IMR-90 (cell line): Measurements from ENCODE around the gene PRKCA. TPM values are rescaled to one million over a fixed set of nuclear protein-coding genes. Genes with fewer than 3 reads are reported as not detected.

Experiments used
- ATAC-seq: fragments of 200-7000 bp; cut with Tn5 transposase; 2 replicates; pipeline ENCODE4 v1.9.1; 2020; ENCODE audit warnings: low read depth, mild to moderate bottlenecking, moderate library complexity
- BruUV-seq: library from RNA; stranded (reverse); fragments of 400-500 nt; replicated peaks from 2 replicates; lab custom pipeline; 2021; lab: Mats Ljungman, UMichigan
- CTCF ChIA-PET: fragments of 300-600 bp; formaldehyde crosslinking; extraction: SDS; loops from one replicate; lab custom pipeline; 2021; ENCODE audit warnings: antibody characterized with exemption; lab: Yijun Ruan, JAX
- POLR2A ChIA-PET: fragments of 300-600 bp; sonication (Branson Sonifier 250); formaldehyde crosslinking; loops from one replicate; lab custom pipeline; 2022; ENCODE audit warnings: antibody characterized with exemption; ENCODE audit not compliant: unreplicated experiment; lab: Charles Lee
- DNase-seq: peaks from one replicate; pipeline ENCODE4 v3.0.0; 2013
- H2AFZ ChIP-seq: replicated peaks from 2 replicates; pipeline ENCODE3; 2013; ENCODE audit warnings: low read length, mild to moderate bottlenecking; ENCODE audit not compliant: poor library complexity
- H2AK5ac ChIP-seq: 2 replicates; pipeline ENCODE4 v1.6.1; 2013; ENCODE audit warnings: low read depth, low read length, inconsistent platforms
- H2AK9ac ChIP-seq: replicated peaks from 2 replicates; pipeline ENCODE3; 2013; ENCODE audit warnings: mild to moderate bottlenecking, low read depth, low read length, moderate library complexity; ENCODE audit not compliant: poor library complexity
- H2BK120ac ChIP-seq: 2 replicates; pipeline ENCODE4 v1.6.1; 2013; ENCODE audit warnings: low read depth, low read length, inconsistent platforms
- H2BK15ac ChIP-seq: 3 replicates; pipeline ENCODE4 v1.6.1; 2013; ENCODE audit warnings: low read depth, low read length, inconsistent platforms
- H2BK20ac ChIP-seq: 2 replicates; pipeline ENCODE4 v1.6.1; 2013; ENCODE audit warnings: low read depth, mild to moderate bottlenecking, inconsistent platforms, low read length, moderate library complexity
- H2BK5ac ChIP-seq: 2 replicates; pipeline ENCODE4 v1.6.1; 2013; ENCODE audit warnings: mild to moderate bottlenecking, low read depth, low read length, inconsistent platforms; ENCODE audit not compliant: poor library complexity, severe bottlenecking
- H3K14ac ChIP-seq: replicated peaks from 2 replicates; pipeline ENCODE4 v1.6.1; 2013; ENCODE audit warnings: low read depth, low read length, inconsistent platforms
- H3K18ac ChIP-seq: 2 replicates; pipeline ENCODE4 v1.6.1; 2013; ENCODE audit warnings: low read depth, low read length, control low read depth
- H3K23ac ChIP-seq: 2 replicates; pipeline ENCODE4 v1.6.1; 2013; ENCODE audit warnings: low read depth, low read length, inconsistent platforms
- H3K27ac ChIP-seq: 2 replicates; pipeline ENCODE4 v1.5.1; 2013; ENCODE audit warnings: mild to moderate bottlenecking, control low read depth, low read length; ENCODE audit not compliant: insufficient read depth
- H3K27me3 ChIP-seq: 2 replicates; pipeline ENCODE4 v1.6.1; 2013; ENCODE audit warnings: low read length; ENCODE audit not compliant: control insufficient read depth, insufficient read depth
- H3K36me3 ChIP-seq: 2 replicates; pipeline ENCODE4 v1.6.1; 2013; ENCODE audit warnings: low read length, mixed read lengths; ENCODE audit not compliant: control insufficient read depth, insufficient read depth
- H3K4ac ChIP-seq: 2 replicates; pipeline ENCODE4 v1.6.1; 2013; ENCODE audit warnings: low read depth, low read length, inconsistent platforms
- H3K4me1 ChIP-seq: 2 replicates; pipeline ENCODE4 v1.6.1; 2013; ENCODE audit warnings: low read length, mixed read lengths; ENCODE audit not compliant: control insufficient read depth, insufficient read depth
- H3K4me2 ChIP-seq: 2 replicates; pipeline ENCODE4 v1.6.1; 2013; ENCODE audit warnings: low read depth, mild to moderate bottlenecking, control low read depth, low read length, moderate library complexity
- H3K4me3 ChIP-seq: 2 replicates; pipeline ENCODE4 v1.5.1; 2013; ENCODE audit warnings: low read depth, mild to moderate bottlenecking, control low read depth, low read length, moderate library complexity; ENCODE audit not compliant: insufficient read depth
- H3K56ac ChIP-seq: 2 replicates; pipeline ENCODE4 v1.6.1; 2013; ENCODE audit warnings: low read length, inconsistent platforms; ENCODE audit not compliant: insufficient read depth; ENCODE audit errors: extremely low read depth
- H3K79me1 ChIP-seq, 2 experiments: 2 replicates each; pipeline ENCODE4 v1.6.1; 2013; ENCODE audit warnings: low read length in 2 of 2, inconsistent platforms in 1 of 2, low read depth in 1 of 2
- H3K9ac ChIP-seq: 2 replicates; pipeline ENCODE4 v1.6.1; 2013; ENCODE audit warnings: low read depth, low read length, control low read depth
- H3K9me1 ChIP-seq: 2 replicates; pipeline ENCODE4 v1.6.1; 2013; ENCODE audit warnings: low read length, inconsistent platforms; ENCODE audit not compliant: insufficient read depth
- H3K9me3 ChIP-seq: 2 replicates; pipeline ENCODE4 v1.6.1; 2013; ENCODE audit warnings: low read length; ENCODE audit not compliant: control insufficient read depth, insufficient read depth
- H4K20me1 ChIP-seq: 2 replicates; pipeline ENCODE4 v1.6.1; 2013; ENCODE audit warnings: low read length, inconsistent platforms; ENCODE audit not compliant: insufficient read depth
- H4K5ac ChIP-seq: 2 replicates; pipeline ENCODE4 v1.6.1; 2013; ENCODE audit warnings: mild to moderate bottlenecking, low read depth, low read length, control low read depth
- H4K8ac ChIP-seq, 2 experiments: 2 replicates each; pipeline ENCODE4 v1.6.1; 2013; ENCODE audit warnings: low read depth in 2 of 2, low read length in 2 of 2, control low read depth in 1 of 2, inconsistent platforms in 1 of 2
- H4K91ac ChIP-seq: 2 replicates; pipeline ENCODE4 v1.6.1; 2013; ENCODE audit warnings: low read depth, low read length, inconsistent platforms; ENCODE audit not compliant: insufficient read depth
- MAFK ChIP-seq: IDR thresholded peaks from 2 replicates; pipeline ENCODE4 v1.6.1; 2012; ENCODE audit warnings: low read depth, low read length, improper control_type of control experiment
- POLR2A ChIP-seq: IDR thresholded peaks from 2 replicates; pipeline ENCODE4 v1.6.1; 2012; ENCODE audit warnings: mild to moderate bottlenecking, low read depth, low read length
- USF2 ChIP-seq: fragments of 150-350 bp; IDR thresholded peaks from 2 replicates; pipeline ENCODE4 v1.6.1; 2017; ENCODE audit warnings: mild to moderate bottlenecking, antibody characterized with exemption, low read length, low read depth
- WGBS, 2 experiments: methylation state at CpG; one replicate each; pipeline versions ENCODE4 v1.1.5 to v1.1.7; 2013; ENCODE audit warnings: missing lambda C conversion rate in 2 of 2; ENCODE audit not compliant: insufficient read length in 1 of 2; ENCODE audit errors: extremely low coverage in 2 of 2; 5-methylcytosine and 5-hydroxymethylcytosine counted together
- dilution Hi-C: fragments of 300-500 bp; cut with HindIII; formaldehyde crosslinking; loops from one replicate; pipeline ENCODE4 v1.14.3; 2018; ENCODE audit warnings: low sequenced_read_pairs; ENCODE audit not compliant: unreplicated experiment
- in situ Hi-C: fragments of 300-500 bp; cut with MboI; formaldehyde crosslinking; loops from 3 replicates; pipeline ENCODE4 v1.14.3; 2019; ENCODE audit warnings: low sequenced_read_pairs, inconsistent platforms, mixed read lengths
- intact Hi-C: fragments of 100-400 bp; cut with micrococcal nuclease; formaldehyde crosslinking; loops from 2 replicates; pipeline ENCODE4 v1.10.0; 2022
- polyA plus RNA-seq, 3 experiments: library from polyadenylated mRNA; depleted of rRNA; stranded (reverse); fragments of >200 nt; gene quantifications; 2 replicates each; pipeline ENCODE4 v1.2.3, GENCODE V29; 2012; ENCODE audit warnings: low replicate concordance in 1 of 3
- total RNA-seq: library from RNA; depleted of rRNA; stranded (reverse); fragments of >200 nt; gene quantifications from 2 replicates; pipeline ENCODE4 v1.2.3, GENCODE V29; 2012

PRKCA gene
- total and polyA plus RNA-seq, 2 of the 4 experiments (the other 2 are of a cell fraction), result 31.0 to 46.0 TPM

- intact Hi-C loops, result no loop called here
- in situ Hi-C loops, result no loop called here
- Histone ChIP-seq H3K18ac (no peak overlapping the region), H3K56ac (no peak overlapping the region), H4K8ac (no peak overlapping the region), H2AFZ (no peak overlapping the region), H2BK120ac (no peak overlapping the region), H3K4me3 (no peak overlapping the region), H3K27ac (no peak overlapping the region), H3K4me2 (no peak overlapping the region), H4K5ac (no peak overlapping the region), H3K9ac (no peak overlapping the region), H3K9me3 (no peaks in the 10 kb centered on the region), H2BK15ac (no peak overlapping the region), H2AK5ac (no peak overlapping the region), H2AK9ac (no peak overlapping the region), H3K9me1 (0 out of 2 replicates have a peak, but pooled peaks cover 4% of the 10 kb centered on the region), H4K20me1 (no peaks in the 10 kb centered on the region; the same call in 1 of the 2 replicates), H3K4ac (no peak overlapping the region), H2BK5ac (no peak overlapping the region), H3K23ac (no peak overlapping the region), H3K27me3 (no peaks in the 10 kb centered on the region), H3K36me3 (peaks cover 46% of the 10 kb centered on the region), H2BK20ac (no peak overlapping the region), H4K91ac (no peak overlapping the region), H3K14ac (no peak overlapping the region), H3K4me1 (no peaks in the 10 kb centered on the region), H3K79me1 (no peaks in the 10 kb centered on the region; a peak in 1 of 4 replicates)
- WGBS, 2 experiments, result no CpG with 5 or more reads among the region's 3 CpGs
- dilution Hi-C loops, result no loop called here
- POLR2A ChIA-PET, result no interaction called here
- CTCF ChIA-PET, result no interaction called here
- DNase-seq, result no peak
- BruUV-seq, result no TSS peak
- no peak for ATAC-seq
- no peak for TF ChIP-seq POLR2A
- no peak for TF ChIP-seq MAFK
- TF ChIP-seq USF2, result no peak
These were observed 493.1 kb downstream of the PRKCA start for GRCh38 chr17:66795486-66795885.
